GM18867 (cell line): ENCODE data around the gene GSDMA.

ENCODE experiments used
- ATAC-seq: cut with Tn5 transposase; IDR thresholded peaks from one replicate; pipeline ENCODE4 v1.9.1; 2021; ENCODE audit warnings: mild to moderate bottlenecking, moderate library complexity; ENCODE audit not compliant: unreplicated experiment

Gene GSDMA

DNA sequence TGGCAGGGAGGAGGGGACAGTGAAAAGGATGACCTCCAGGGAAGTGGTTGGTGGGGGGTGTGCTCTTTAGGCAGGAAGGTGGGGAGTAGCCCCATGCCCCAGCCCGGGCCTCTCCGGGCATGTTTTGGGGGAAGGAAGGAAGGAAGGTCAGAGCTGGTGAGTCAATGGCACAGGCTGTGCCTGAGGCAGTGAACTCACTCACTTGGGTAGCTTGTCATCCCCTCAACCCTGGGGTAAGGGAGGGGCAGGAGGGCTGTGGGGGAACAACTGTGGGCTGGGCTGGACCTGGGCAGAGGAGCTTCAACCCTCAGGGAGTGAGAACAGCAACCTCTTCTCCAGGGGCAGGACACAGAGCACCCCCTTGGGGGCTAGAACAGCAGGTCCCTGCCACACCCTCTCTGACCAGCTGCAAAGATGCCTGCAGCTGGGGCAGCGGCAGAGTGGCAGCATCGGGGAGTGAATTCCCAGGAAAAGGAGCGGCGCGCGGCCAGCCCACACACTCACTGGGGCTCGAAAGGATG lies 58.7 kb downstream of the GSDMA start:
- no peak for ATAC-seq

- no peak for ATAC-seq
Observed at GRCh38 chr17:40022497-40022896, 59.7 kb downstream of the GSDMA start.

- ATAC-seq, result no peak
Observed at GRCh38 chr17:40022961-40023541, 60.2 kb downstream of the GSDMA start.

DNA sequence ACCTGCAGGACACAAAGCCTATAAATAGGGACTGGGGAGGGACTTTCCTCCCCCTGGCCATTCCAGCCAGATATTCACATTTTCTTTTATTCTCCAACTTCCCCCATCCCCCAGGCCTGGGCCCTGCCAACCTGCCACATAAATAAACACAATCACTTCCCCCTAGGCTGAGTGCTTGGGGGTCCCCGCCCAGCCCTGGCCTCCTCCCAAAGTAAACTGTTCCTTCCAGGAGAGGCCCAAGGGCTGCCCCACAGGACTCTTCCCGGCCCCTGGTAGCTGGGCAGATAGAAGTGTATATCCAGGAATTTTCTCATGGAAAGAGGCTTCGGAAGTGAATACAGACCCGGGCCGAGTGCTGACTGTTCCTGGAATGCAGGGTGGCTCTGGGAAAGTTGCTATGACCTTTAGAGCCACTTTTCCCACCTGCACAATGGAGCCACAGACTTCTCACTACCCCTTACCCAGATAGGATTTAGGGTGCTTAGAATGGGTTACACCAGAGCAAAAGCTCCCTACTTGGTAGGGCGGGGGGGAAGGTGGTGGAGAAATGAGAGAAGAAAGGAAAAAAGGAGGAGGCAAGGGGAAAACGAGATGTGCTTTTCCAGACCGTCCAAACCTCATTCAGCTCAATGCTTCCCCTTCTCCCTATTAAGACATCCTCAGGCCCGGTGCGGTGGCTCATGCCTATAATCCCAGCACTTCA lies 60.9 kb downstream of the GSDMA start:
- no peak for ATAC-seq

- ATAC-seq, result no peak
Observed at GRCh38 chr17:40024901-40025300, 62.1 kb downstream of the GSDMA start.

GRCh38 chr17:40025559-40025958 lies 62.8 kb downstream of the GSDMA start:
- no peak for ATAC-seq

DNA sequence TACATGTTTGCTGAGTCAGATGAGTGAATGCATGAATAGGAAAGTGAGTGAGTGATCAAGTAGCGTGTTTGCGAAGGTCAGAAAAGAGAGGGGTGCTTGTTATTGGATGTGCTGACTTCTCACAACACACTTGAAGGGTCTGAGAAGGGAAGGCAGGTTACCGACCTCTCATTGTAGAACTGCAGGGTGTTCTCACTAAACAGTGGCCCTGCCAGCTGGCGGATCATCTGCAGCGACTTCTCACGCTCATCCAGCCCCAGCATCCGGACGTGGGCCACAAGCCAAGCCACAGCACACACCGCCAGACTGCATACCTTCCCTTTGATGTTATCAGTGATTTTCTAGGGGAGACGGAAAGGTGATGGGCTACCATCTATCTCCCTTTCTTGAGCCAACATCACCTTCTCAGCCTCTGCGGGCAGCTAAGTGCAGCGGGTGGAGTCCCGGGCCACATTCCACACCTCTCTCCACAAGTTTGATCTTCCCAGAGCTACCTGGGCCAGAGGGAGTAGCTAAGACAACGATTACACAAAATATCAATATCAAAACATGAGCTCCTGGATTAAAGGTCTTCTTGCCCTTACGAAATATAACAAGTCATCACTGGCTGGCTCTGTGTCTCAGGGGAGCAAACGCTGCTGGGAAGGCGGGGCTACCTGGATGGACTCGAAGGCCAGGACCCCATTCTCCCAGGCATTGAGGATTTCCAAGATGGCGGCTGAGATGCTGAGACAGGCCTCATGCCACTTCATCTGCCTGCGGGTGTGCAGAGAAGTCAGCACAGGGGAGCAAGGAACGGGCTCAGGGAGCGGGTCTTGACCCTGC lies 63.4 kb downstream of the GSDMA start:
- ATAC-seq, result no peak

DNA sequence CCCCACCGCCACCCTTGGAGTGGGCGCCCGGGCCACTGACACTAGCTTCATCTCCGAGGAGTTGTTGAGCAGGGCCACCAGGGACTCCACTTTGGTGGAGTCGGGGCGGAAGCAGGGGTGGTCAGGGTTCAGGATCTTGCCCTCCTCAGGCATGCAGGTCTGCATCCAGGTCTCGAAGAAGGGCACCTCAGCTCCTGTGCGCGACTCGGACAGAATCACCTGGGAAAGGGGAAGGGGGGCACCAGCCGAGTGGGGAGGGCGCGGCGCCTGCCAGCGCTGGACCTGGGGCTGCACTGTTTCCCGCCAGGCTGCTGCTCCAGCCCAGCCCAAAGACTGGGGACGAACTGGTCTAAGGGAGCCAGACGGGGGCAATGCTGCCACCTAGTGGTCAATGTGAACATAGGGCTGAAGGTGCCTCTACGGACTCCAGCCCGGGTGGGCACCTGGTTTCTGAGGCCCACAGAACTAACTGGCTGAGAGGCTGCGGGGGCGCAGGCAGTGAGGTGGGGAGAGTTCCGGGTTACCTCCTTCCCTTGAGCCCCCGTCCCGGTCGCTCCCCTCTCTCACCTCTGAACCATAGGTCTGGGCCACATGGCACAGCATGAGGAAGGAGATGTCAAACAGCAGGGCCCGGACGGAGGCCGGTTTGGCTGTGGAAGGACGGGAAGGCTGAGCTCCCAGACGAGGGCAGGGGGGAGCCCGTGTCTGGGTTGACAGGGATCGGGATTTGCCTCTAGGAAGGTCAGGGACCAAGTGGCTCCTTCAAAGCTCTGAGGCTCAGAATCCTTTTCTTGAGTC lies 64.2 kb downstream of the GSDMA start:
- peak; percentile 42 for ATAC-seq
